Ishikawa (cell line): Measurements from ENCODE around the gene EPB41.

Experiments used
- CEBPB ChIP-seq: IDR thresholded peaks from 2 replicates; pipeline ENCODE4 v1.6.1; 2012
- CREB1 ChIP-seq: IDR thresholded peaks from 2 replicates; pipeline ENCODE4 v1.6.1; 2012; ENCODE audit warnings: low read depth
- EGR1 ChIP-seq: IDR thresholded peaks from 2 replicates; pipeline ENCODE4 v1.6.1; 2012
- EP300 ChIP-seq: IDR thresholded peaks from 2 replicates; pipeline ENCODE4 v1.6.1; 2012; ENCODE audit warnings: borderline replicate concordance
- FOXM1 ChIP-seq: IDR thresholded peaks from 2 replicates; pipeline ENCODE4 v1.6.1; 2012; ENCODE audit warnings: low read depth, borderline replicate concordance
- NFIC ChIP-seq: IDR thresholded peaks from 2 replicates; pipeline ENCODE4 v1.6.1; 2012
- RAD21 ChIP-seq: IDR thresholded peaks from 2 replicates; pipeline ENCODE4 v1.6.1; 2012; ENCODE audit warnings: low read depth
- TAF1 ChIP-seq: IDR thresholded peaks from 2 replicates; pipeline ENCODE4 v1.6.1; 2012; ENCODE audit warnings: low read depth, mild to moderate bottlenecking
- TCF12 ChIP-seq: IDR thresholded peaks from 2 replicates; pipeline ENCODE4 v1.6.1; 2012; ENCODE audit warnings: low read depth
- TEAD4 ChIP-seq: IDR thresholded peaks from 2 replicates; pipeline ENCODE4 v1.6.1; 2012
- YY1 ChIP-seq: IDR thresholded peaks from 2 replicates; pipeline ENCODE4 v1.6.1; 2012; ENCODE audit warnings: low read depth
- ZBTB7A ChIP-seq: IDR thresholded peaks from 2 replicates; pipeline ENCODE4 v1.6.1; 2012; ENCODE audit warnings: low read depth
- TF ChIP-seq, protein P1 (sequence below): IDR thresholded peaks from 2 replicates; pipeline ENCODE4 v1.6.1; 2012
- TF ChIP-seq, protein P2 (sequence below): IDR thresholded peaks from 2 replicates; pipeline ENCODE4 v1.6.1; 2012
- TF ChIP-seq, protein P3 (sequence below): IDR thresholded peaks from 2 replicates; pipeline ENCODE4 v1.6.1; 2012; ENCODE audit warnings: low read depth, mild to moderate bottlenecking

EPB41 gene

DNA sequence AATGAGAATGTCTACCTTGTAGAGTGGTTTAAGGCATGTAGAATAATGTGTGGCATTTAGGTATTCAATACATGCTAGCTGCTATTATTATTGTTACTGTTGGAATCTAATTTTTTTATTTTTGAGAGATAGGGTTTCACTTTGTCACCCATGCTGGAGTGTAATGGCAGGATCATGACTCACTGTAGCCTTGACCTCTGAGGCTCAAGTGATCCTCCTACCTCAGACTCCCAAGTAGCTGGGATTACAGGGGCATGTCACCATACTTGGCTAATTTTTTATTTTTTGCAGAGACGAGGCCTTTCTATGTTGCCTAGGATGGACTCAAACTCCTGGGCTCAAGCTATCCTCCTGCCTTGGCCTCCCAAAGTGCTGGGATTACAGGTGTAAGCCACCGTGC is 61.9 kb downstream of the EPB41 start:
- TF ChIP-seq EGR1 (no peak), NFIC (no peak), EP300 (no peak), YY1 (no peak), CREB1 (no peak), ZBTB7A (no peak)

DNA sequence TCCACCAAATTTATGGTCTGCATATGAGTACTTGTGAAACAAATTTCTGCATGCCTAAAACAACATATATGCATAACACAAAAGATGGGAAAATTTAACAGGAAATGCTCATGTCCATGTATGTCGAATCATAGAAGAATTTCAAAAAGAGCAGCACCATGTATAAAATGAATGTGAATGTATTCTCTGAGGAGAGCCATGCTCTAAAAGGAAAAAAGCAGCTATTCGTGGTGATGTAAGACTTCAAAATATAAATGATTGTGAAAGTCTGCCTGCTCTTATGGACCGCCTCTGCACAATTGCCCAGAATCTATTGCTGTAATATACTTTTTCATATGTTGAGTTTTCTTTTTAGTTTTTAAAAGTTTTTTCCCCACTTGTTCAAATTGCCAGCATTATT is 66.8 kb downstream of the EPB41 start:
- TF ChIP-seq YY1: no peak
- TF ChIP-seq NFIC: no peak
- no peak for TF ChIP-seq CEBPB

DNA sequence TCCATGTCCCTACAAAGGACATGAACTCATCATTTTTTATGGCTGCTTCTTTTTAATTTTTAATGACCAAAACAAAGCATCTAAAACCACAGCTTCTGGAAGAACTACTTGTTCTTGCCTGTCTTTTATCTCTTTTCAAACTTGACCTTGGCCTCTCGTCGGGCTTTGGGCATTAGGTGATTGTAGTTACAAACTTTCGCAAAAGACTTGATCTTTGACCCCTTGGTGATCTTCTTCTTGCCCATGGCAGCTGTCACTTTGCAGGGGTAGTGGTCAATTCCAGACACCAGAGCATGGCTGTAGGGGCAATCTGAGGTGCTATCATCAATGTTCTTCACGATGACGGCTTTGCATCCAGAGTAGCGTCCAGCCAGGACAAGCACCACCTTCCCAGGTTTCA is 67.8 kb downstream of the EPB41 start:
- no peak for TF ChIP-seq FOXM1

DNA sequence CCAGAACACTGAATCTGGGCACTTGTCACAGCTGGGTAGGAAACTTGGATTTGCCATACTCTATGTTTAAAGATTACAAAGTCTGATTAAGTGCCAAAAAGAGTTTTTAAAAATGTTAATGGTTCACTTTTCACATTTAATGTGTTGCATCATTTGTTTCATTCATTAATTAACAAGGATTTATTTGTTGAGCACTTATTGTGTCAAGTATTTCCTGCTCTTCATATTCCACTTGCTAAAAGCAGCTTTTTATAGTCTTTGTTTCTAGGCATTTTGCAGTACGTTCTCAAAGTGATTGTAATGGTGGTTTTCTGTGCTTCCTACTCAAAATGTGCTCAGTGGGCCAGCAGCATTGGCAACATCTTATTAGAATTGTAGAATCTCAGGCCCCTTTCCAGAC is 68.7 kb downstream of the EPB41 start:
- TF ChIP-seq, protein P1, sequence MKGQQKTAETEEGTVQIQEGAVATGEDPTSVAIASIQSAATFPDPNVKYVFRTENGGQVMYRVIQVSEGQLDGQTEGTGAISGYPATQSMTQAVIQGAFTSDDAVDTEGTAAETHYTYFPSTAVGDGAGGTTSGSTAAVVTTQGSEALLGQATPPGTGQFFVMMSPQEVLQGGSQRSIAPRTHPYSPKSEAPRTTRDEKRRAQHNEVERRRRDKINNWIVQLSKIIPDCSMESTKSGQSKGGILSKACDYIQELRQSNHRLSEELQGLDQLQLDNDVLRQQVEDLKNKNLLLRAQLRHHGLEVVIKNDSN: no peak
- TF ChIP-seq TAF1: no peak
- TF ChIP-seq, protein P2, sequence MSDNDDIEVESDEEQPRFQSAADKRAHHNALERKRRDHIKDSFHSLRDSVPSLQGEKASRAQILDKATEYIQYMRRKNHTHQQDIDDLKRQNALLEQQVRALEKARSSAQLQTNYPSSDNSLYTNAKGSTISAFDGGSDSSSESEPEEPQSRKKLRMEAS: no peak
- TF ChIP-seq TEAD4: no peak
- no peak for TF ChIP-seq CEBPB
- no peak for TF ChIP-seq RAD21
- no peak for TF ChIP-seq NFIC

DNA sequence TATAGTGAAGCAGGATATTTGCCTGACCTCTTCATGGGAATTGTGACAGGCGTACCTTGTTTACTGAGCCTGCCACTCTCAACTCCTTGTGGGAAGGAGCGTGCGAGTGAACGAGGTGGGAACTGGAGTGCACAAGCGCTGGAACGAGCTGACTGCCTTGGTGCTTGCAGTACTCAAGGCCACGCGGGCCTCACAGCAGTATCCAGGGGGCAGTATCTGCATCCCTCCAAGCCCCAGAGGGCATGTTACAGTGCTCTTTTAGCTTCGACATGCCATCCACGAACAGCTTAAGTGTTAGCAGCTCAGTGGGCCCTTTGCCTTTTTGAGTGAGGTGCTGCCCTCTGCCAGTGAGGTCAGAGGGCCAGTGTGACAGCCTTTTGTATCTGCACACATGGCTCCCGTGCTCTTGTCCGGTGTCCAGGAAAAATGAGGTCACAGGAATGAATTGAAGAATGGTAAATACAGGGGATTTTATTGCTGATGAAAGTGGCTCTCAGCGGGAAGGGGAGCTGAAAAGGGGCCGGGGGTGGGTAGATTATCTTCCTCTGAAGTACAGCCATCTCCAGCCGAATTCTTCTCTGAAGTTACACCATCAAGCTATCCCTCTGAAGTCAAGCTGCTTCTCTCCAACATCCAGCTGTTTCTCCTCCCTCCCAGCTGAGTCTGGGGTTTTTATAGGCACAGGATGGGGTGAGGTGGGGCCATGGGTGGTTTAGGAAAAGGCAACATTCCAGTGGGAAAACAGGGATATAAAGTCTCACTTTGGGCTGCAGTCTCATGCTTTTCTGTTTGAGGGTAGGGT is 69.3 kb downstream of the EPB41 start:
- TF ChIP-seq CREB1 (no peak), ZBTB7A (no peak), TAF1 (no peak), TEAD4 (no peak), RAD21 (no peak), EGR1 (no peak), FOXM1 (no peak), EP300 (no peak), YY1 (no peak)
- TF ChIP-seq, protein P2: no peak
- TF ChIP-seq, protein P1: no peak

- no peak for TF ChIP-seq CREB1
- TF ChIP-seq, protein P3, sequence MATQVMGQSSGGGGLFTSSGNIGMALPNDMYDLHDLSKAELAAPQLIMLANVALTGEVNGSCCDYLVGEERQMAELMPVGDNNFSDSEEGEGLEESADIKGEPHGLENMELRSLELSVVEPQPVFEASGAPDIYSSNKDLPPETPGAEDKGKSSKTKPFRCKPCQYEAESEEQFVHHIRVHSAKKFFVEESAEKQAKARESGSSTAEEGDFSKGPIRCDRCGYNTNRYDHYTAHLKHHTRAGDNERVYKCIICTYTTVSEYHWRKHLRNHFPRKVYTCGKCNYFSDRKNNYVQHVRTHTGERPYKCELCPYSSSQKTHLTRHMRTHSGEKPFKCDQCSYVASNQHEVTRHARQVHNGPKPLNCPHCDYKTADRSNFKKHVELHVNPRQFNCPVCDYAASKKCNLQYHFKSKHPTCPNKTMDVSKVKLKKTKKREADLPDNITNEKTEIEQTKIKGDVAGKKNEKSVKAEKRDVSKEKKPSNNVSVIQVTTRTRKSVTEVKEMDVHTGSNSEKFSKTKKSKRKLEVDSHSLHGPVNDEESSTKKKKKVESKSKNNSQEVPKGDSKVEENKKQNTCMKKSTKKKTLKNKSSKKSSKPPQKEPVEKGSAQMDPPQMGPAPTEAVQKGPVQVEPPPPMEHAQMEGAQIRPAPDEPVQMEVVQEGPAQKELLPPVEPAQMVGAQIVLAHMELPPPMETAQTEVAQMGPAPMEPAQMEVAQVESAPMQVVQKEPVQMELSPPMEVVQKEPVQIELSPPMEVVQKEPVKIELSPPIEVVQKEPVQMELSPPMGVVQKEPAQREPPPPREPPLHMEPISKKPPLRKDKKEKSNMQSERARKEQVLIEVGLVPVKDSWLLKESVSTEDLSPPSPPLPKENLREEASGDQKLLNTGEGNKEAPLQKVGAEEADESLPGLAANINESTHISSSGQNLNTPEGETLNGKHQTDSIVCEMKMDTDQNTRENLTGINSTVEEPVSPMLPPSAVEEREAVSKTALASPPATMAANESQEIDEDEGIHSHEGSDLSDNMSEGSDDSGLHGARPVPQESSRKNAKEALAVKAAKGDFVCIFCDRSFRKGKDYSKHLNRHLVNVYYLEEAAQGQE: no peak
- no peak for TF ChIP-seq RAD21
- TF ChIP-seq, protein P2: no peak
- TF ChIP-seq YY1: no peak
- no peak for TF ChIP-seq FOXM1
- TF ChIP-seq TAF1: no peak
- no peak for TF ChIP-seq EGR1
- no peak for TF ChIP-seq EP300
- TF ChIP-seq, protein P1: no peak
- no peak for TF ChIP-seq TCF12
- no peak for TF ChIP-seq TEAD4
- TF ChIP-seq CEBPB: no peak
- TF ChIP-seq NFIC: no peak
- no peak for TF ChIP-seq ZBTB7A
Measured at GRCh38 chr1:28984311-28984684, 69.9 kb downstream of the EPB41 start.

GRCh38 chr1:28985427-28985826 is 71.1 kb downstream of the EPB41 start:
- TF ChIP-seq, protein P3: no peak
- no peak for TF ChIP-seq TEAD4
- TF ChIP-seq TAF1: no peak
- TF ChIP-seq YY1: no peak
- TF ChIP-seq EP300: no peak
- TF ChIP-seq, protein P1: no peak
- no peak for TF ChIP-seq ZBTB7A
- TF ChIP-seq, protein P2: no peak
- no peak for TF ChIP-seq EGR1
